HG02870 (cell line): ENCODE results near the gene RPS27L.
"Not testable (repeated sequence)": the region's sequence is repeated elsewhere in the genome, so short reads cannot be mapped to it uniquely, and the experiment has no call there.

Experiments
- ATAC-seq: cut with Tn5 transposase; IDR thresholded peaks from one replicate; pipeline ENCODE4 v1.9.1; 2021; ENCODE audit warnings: mild to moderate bottlenecking, moderate library complexity; ENCODE audit not compliant: unreplicated experiment

RPS27L gene

DNA sequence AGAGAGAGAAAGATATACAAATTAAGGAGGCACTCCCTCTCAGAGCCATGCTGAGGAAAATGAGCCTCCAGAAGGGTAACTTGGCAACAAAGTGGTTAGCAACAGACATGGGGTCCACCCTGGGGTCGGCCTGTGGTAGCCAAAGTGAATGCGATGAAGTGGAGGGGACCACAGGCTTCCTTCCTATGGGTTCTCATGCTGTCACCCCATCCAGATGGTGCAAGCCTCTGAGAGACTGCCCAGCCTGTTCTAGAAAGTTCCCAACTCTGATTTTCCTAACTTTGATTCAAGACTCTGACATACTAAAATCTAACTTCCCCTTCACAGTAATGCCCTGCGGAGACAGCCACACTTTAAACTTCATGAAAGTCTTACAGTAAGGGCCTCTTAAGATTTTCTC lies 53.9 kb downstream of the RPS27L start:
- no peak for ATAC-seq

DNA sequence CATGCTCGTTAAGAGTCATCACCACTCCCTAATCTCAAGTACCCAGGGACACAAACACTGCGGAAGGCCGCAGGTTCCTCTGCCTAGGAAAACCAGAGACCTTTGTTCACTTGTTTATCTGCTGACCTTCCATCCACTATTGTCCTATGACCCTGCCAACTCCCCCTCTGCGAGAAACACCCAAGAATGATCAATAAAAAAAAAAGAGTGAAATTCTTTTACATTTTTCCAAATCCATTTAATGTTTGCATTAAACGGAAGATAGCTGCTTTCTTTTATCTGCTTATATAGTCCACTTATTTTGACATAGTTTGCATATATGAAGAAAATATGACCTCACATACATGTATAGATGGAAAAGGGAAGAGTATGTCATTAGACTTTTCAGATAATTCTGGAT lies 57.7 kb downstream of the RPS27L start:
- not testable (repeated sequence) for ATAC-seq

DNA sequence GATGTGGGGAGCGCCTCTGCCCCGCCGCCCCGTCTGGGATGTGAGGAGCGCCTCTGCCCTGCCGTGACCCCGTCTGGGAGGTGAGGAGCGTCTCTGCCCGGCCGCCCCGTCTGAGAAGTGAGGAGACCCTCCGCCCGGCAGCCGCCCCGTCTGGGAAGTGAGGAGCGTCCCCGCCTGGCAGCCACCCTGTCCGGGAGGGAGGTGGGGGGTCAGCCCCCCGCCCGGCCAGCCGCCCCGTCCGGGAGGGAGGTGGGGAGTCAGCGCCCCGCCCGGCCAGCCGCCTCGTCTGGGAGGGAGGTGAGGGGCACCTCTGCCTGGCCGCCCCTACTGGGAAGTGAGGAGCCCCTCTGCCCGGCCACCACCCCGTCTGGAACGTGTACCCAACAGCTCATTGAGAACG lies 58.4 kb downstream of the RPS27L start:
- not testable (repeated sequence) for ATAC-seq
